GM18517 (cell line): ENCODE data around the gene ZNF213.

Experiments used
- ATAC-seq: cut with Tn5 transposase; IDR thresholded peaks from one replicate; pipeline ENCODE4 v1.9.1; 2021; ENCODE audit warnings: mild to moderate bottlenecking, moderate library complexity; ENCODE audit not compliant: unreplicated experiment

The ZNF213 gene

GRCh38 chr16:3134338-3135125 is at the start of gene ZNF213:
Gene ZNF213 (plus strand): TSS chr16:3135029. CDS start chr16:3137281, 2,252 bp downstream.
- peak; percentile 92 for ATAC-seq

GRCh38 chr16:3085868-3086595 is 48.8 kb upstream of the ZNF213 start:
- no peak for ATAC-seq

- ATAC-seq, result no peak
These were observed 48.1 kb upstream of the ZNF213 start for GRCh38 chr16:3086596-3087242.

GRCh38 chr16:3087243-3088235 is 47.3 kb upstream of the ZNF213 start:
- no peak for ATAC-seq

- ATAC-seq, result no peak
These were observed 46.4 kb upstream of the ZNF213 start for GRCh38 chr16:3088450-3088849.

- ATAC-seq, result no peak
These were observed 45.7 kb upstream of the ZNF213 start for GRCh38 chr16:3088925-3089716.

- no peak for ATAC-seq
These were observed 44.9 kb upstream of the ZNF213 start for GRCh38 chr16:3089717-3090592.

DNA sequence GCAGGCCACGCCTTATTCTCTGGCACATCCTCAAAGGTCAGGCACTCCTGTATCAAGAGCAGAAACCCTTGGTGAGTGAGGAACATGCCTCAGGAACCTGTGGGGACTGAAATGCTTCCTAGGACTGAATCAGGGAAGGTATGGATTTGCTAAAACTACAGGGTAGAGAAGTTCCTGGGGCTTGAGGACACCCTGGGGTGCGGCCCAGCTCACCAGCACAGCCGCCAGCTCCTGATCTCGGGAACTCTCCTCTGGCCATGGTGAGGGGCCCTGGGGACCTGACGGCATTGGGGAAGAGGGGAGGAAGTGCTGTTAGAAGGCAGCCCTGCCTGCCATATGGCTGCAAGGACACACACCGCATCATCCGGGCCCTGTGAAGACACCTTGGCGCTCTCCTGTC is 43.3 kb upstream of the ZNF213 start:
- ATAC-seq, result no peak

DNA sequence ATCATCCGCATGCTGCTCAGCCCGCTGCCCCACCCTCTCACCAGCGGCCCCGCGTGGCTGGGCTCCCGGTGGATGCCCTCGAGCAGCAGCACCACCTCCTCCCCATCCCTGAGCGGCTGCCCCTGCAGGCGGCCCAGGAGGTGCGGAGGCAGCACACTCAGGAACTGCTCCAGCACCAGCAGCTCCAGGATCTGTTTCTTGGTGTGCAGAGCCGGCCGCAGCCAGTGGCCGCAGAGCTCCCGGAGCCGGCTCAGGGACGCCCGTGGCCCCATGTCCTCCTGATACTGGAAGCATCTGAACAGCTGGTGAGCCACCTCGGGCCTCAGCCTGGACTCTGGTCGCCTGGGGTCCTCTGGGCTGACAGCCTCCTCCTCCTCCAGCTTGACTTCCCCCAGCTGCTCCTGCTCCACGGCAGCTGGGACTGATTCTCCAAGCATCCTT is 42.3 kb upstream of the ZNF213 start:
- no peak for ATAC-seq

- ATAC-seq, result no peak
These were observed 40.4 kb upstream of the ZNF213 start for GRCh38 chr16:3094289-3095027.

- peak; percentile 70 for ATAC-seq
These were observed 39.0 kb upstream of the ZNF213 start for GRCh38 chr16:3095869-3096268.

DNA sequence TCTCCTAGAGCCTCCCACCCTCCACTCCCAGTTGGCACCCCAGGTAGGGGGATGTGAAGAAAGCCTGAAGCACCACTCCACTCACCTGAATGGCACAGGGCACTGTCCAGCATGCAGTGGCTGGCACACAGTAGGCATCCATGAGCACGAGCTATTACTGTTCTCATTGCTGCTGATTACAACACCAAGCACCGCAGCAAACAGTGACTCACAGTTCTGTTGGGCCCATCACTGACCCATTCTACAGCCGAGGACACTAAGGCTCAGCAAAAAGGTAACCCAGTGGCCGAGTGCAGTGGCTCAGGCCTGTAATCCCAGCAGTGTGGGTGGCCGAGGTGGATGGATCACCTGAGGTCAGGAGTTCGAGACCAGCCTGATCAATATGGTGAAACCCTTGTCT is 38.5 kb upstream of the ZNF213 start:
- ATAC-seq, result no peak

GRCh38 chr16:3097266-3097665 is 37.6 kb upstream of the ZNF213 start:
- no peak for ATAC-seq

DNA sequence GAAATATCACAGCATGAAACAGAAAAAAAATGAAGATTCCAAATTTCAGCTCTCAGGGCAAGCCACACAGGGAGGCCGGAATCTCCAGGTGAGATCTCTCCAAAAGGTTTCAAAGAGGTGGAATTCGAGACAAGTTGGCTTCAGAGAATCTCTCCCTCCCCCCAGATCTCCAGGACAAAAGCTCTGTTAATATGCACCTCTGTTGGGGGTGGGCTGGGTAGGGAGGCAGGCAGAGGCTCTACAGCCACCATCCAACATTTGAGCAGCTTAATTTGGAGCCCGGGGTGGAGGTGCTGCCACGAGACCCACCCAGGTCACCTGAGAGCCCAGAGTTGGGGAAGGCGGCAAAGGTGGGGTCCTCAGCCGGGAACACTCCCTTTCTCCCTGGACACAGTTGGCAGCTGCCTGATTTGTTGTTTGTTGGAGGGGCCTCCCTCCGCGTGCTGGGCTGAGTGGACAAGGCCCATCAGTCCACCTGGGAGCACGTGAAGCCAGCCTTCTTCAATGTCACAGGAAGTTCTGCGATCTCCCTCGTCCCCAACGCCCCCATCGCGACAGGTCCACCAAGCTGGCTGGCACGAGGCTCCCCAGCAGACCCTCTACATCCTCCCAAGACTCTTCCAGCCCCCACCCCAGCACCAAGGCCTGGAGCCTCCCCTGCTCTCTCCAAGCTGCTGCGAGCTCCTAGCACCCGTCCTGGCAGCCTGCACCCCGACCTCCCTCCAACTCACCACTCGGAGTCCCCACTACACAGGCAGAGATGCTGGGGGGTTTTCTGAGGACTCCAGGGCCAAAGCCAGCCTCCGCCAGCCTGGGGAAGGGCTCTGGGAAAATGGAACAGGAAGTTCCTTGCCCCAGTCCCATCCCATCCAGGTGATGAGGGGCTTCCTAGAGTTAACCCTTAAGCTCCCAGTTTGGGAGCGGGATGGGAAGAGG is 36.1 kb upstream of the ZNF213 start, which contains the start of gene ZSCAN10:
TSS of gene ZSCAN10 (minus strand) at position 836 of the 936 bp plus-strand sequence. CDS start 6,357 bp downstream, outside the sequence.
- ATAC-seq, result no peak

DNA sequence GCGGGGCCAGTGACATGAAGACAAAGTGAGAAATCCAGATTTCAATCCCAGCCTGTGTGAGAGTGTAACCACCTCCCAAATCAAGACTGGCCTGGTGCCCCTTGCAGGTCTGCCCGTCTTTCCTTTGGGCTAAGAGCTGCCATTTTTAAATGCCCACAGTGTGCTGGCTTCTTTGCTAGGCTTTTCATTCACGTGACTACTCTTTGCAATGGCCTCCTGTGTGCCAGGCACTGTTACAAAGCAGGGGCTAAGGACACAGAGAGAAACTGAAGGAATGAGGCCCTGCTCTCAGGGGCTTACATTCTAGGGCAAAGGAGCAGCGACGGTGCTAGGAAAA is 35.5 kb upstream of the ZNF213 start:
- ATAC-seq, result no peak

- no peak for ATAC-seq
These were observed 34.9 kb upstream of the ZNF213 start for GRCh38 chr16:3099732-3100499.
